OCI-LY1 (cell line): Measurements from ENCODE around the gene STXBP6.

Source experiments
- EZH2 ChIP-seq: fragments of 200-600 bp; sonication (generic), shearing (Covaris generic); IDR thresholded peaks from 2 replicates; pipeline ENCODE4 v1.8.0; 2017; ENCODE audit warnings: borderline replicate concordance, mixed run types, mild to moderate bottlenecking, antibody characterized with exemption, low read length, moderate library complexity, mixed read lengths
- TF ChIP-seq, protein P1 (sequence below): fragments of 200-600 bp; sonication (generic), shearing (Covaris generic); IDR thresholded peaks from 2 replicates; pipeline ENCODE4 v1.5.1; 2017; ENCODE audit warnings: mild to moderate bottlenecking, antibody characterized with exemption, low read length, moderate library complexity, mixed read lengths

DNA sequence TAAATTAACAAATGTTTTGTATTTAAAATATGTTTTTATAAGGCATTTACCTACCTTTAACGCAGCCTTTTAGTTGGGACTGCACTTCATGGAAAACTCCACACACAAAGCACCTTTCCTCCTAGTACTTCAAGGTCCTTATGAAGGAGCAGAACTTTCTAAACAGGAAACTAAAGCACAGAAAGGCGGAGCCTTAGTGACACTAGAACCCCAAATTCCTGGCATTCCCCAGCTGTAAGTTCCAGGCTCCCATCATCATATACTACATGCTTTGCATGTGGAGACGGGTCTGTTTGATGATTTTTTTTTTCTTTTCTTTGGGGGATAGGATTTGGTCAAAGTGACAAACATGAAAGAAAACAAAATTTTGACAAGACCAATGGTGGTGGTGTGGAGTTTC, 39.5 kb downstream of the STXBP6 start:
- TF ChIP-seq, protein P1, sequence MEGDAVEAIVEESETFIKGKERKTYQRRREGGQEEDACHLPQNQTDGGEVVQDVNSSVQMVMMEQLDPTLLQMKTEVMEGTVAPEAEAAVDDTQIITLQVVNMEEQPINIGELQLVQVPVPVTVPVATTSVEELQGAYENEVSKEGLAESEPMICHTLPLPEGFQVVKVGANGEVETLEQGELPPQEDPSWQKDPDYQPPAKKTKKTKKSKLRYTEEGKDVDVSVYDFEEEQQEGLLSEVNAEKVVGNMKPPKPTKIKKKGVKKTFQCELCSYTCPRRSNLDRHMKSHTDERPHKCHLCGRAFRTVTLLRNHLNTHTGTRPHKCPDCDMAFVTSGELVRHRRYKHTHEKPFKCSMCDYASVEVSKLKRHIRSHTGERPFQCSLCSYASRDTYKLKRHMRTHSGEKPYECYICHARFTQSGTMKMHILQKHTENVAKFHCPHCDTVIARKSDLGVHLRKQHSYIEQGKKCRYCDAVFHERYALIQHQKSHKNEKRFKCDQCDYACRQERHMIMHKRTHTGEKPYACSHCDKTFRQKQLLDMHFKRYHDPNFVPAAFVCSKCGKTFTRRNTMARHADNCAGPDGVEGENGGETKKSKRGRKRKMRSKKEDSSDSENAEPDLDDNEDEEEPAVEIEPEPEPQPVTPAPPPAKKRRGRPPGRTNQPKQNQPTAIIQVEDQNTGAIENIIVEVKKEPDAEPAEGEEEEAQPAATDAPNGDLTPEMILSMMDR: no peak
- no peak for TF ChIP-seq EZH2
